Measurements from ENCODE around the gene EIPR1.

- TF ChIP-seq CTCF (conservative IDR thresholded peaks at IDR 0.05) (no peak), EZH2 (IDR thresholded peaks at IDR 0.05; ENCODE audit: low read depth) (no peak)
These were observed 53.0 kb downstream of the EIPR1 start for GRCh38 chr2:3324404-3325281.
